ENCODE measurements around the gene NCOA3.

Gene NCOA3

GRCh38 chr20:47598911-47599744 is 97.4 kb downstream of the NCOA3 start:
- no peak for DNase-seq (ENCODE audit: low read depth)

DNA sequence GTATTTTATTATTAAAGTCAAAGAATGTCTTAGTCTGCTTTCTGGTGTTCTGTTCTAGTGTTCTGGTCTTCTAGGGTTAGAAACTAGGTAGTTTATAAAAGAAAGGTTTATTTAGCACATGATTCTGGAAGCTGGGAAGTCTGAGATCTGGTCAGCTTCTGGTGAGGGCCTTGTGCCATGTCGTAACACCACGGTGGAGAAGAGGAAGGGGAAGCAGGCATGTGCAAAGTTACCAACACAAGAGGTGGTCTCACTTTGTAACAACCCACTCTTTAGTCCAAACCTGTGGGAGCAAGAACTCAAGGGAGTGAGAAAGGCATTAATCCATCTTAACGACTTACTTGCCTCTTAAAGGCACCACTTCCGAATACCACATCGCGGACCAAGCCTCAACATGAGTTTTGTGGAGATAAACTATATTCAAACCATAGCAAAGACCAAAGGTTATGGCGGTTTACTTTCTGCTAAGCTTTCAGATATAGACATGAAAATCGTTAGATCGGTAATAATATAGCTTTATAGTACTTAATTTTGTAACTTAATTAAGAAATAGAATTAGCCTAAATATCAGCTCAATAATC is 99.4 kb downstream of the NCOA3 start:
- DNase-seq (ENCODE audit: low read depth) = no peak

DNA sequence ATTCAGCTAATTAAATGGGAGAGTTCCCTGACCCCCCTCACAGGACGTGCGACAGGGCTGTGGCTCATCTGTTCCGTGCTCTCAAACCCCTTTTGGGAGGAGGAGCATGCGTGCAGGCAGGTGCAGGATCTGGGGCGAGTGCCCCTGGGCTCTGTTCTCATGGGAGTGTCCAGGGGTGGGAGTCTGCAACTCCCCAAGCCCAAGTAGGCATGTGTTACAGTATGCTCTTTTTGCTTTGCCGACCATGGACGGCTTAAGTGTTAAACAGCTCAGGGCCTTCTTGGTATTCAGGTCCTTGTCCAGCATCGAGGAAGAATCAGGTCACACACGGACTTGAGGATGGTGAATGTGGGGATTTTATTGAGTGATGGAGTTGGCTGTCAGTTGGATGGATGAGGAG is 101.6 kb downstream of the NCOA3 start:
- DNase-seq (ENCODE audit: low read depth) = no peak

- DNase-seq (ENCODE audit: low read depth) = no peak
These were observed 104.2 kb downstream of the NCOA3 start for GRCh38 chr20:47605673-47606413.

- DNase-seq (ENCODE audit: low read depth) = no peak
These were observed 104.8 kb downstream of the NCOA3 start for GRCh38 chr20:47606414-47606982.

- no peak for DNase-seq (ENCODE audit: low read depth)
These were observed 105.4 kb downstream of the NCOA3 start for GRCh38 chr20:47606983-47607613.

DNA sequence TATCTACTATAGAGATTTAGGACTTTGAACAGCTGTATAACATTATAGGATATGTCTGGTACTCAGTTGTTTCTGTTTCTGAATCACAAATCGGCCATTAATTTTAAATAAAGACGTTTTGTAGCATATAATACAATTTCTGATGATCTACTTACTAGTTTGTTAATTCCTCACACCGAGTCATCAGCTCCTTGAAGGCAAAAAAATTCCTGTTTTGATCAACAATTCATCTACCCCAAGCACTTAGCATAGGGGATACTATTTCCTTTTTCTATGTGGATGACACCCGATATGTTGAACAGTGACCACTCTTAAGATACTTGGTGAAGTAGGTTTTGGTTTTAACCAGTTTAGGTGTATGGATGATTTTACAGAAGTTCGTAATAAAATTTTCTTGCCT is 107.3 kb downstream of the NCOA3 start:
- no peak for DNase-seq (ENCODE audit: low read depth)

GRCh38 chr20:47610247-47610944 is 108.7 kb downstream of the NCOA3 start:
- DNase-seq (ENCODE audit: low read depth) = peak; percentile 53

DNA sequence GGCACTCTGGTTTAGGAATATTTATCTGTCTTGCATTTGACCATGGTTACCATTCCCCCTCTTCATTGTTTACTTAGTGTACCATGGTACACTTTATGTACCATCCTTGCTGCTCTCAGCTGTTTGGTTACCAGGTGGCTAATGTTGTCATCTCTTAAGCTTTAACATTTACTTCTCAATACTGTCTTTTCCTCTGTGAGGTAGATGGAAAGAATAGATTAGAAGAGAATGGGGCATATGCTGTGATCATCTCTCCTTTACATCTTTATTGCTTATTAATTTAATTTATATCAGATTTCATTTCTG is 109.2 kb downstream of the NCOA3 start:
- DNase-seq (ENCODE audit: low read depth) = no peak

DNA sequence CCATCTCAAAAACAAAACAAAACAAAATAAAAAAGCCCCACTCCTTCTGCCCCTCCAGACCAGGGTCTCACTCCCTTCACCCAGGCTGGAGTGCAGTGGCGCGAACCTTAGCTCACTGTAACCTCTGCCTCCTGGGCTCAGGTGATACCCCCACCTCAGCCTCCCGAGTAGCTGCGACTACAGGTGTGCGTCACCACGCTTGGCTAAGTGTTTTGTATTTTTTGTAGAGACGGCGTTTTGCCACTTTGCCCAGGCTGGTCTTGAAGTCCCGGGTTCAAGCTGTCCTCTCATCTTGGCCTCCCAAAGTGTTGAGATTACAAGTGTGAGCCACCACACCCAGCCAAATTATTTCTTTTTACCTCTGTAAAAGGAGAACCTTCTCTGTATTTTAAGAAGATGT is 110.1 kb downstream of the NCOA3 start:
- no peak for DNase-seq (ENCODE audit: low read depth)

GRCh38 chr20:47612670-47613069 is 111.0 kb downstream of the NCOA3 start:
- no peak for DNase-seq (ENCODE audit: low read depth)

GRCh38 chr20:47614703-47615309 is 113.1 kb downstream of the NCOA3 start:
- DNase-seq (ENCODE audit: low read depth) = no peak

DNA sequence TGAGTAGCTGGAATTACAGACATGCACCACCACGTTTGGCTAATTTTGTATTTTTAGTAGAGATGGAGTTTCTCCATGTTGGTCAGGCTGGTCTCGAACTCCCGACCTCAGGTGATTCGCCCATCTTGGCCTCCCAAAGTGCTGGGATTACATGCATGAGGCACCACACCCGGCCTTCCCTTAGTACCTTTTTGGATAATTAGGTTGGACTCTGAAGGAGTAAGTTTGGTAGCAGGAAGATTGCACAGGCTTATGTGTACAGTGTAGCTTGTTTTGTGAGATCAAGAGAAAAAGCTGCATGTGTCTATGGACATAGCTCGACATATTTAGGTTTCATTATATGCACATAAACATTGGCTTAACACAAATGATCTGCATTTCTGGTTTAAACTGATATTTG is 116.8 kb downstream of the NCOA3 start:
- no peak for DNase-seq (ENCODE audit: low read depth)

GRCh38 chr20:47620808-47621805 is 119.4 kb downstream of the NCOA3 start:
- DNase-seq (ENCODE audit: low read depth) = no peak

GRCh38 chr20:47622118-47622665 is 120.5 kb downstream of the NCOA3 start:
- no peak for DNase-seq (ENCODE audit: low read depth)

DNA sequence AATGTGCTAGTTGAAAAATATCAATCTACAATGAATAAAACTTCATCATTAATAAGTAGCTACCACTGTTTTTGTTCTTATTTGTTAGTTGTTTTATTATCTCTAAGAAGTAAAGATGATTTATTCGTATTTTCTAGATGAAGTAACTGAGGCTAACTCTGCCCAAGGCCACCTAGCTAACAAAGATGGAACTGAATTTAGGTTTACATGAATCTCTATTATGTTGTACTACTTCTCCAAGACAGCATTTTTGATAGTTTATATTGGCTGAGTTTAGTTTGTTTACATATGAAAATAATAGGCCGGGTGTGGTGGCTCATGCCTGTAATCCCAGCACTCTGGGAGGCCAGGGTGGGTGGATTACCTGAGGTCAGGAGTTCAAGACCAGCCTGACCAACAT is 121.5 kb downstream of the NCOA3 start:
- DNase-seq (ENCODE audit: low read depth) = no peak

DNA sequence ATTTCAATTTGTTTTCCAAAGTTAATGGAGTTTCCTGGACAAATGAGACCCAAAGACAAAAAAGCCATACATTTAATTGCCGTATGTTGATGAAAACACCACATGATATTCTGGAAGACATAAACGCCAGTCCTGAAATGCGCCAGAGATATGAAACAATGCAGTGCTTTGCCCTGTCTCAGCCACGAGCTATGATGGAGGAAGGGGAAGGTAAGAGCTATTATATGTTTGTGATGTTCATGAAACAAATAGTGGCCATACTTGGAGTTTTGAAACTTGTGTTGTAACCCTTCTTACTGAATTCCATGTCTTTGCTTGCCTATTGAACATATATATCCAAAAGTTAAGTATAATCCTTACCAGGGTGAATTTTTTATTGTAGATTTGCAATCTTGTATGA is 125.9 kb downstream of the NCOA3 start:
- no peak for DNase-seq (ENCODE audit: low read depth)

GRCh38 chr20:47629907-47630306 is 128.2 kb downstream of the NCOA3 start:
- DNase-seq (ENCODE audit: low read depth) = no peak

- no peak for DNase-seq (ENCODE audit: low read depth)
These were observed 129.4 kb downstream of the NCOA3 start for GRCh38 chr20:47631078-47631477.

DNA sequence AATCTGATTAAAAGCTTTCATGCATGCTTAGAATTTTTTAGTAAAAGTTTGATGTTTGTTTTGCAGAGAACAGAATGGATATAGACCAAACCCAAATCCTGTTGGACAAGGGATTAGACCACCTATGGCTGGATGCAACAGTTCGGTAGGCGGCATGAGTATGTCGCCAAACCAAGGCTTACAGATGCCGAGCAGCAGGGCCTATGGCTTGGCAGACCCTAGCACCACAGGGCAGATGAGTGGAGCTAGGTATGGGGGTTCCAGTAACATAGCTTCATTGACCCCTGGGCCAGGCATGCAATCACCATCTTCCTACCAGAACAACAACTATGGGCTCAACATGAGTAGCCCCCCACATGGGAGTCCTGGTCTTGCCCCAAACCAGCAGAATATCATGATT is 133.6 kb downstream of the NCOA3 start:
- no peak for DNase-seq (ENCODE audit: low read depth)

Measured in activated T-cell treated with anti-CD3 and anti-CD28 coated beads for 1 hour (primary cell).